Measurements from ENCODE around the gene FBH1. TPM values are rescaled to one million over a fixed set of nuclear protein-coding genes. Genes with fewer than 3 reads are reported as not detected.
A peak's percentile ranks its signal among the peaks of the same experiment; 100 is the strongest.

Gene FBH1
- total RNA-seq, 6 experiments from 2014 or later: 30.8 to 38.6 (median 35.8) TPM

DNA sequence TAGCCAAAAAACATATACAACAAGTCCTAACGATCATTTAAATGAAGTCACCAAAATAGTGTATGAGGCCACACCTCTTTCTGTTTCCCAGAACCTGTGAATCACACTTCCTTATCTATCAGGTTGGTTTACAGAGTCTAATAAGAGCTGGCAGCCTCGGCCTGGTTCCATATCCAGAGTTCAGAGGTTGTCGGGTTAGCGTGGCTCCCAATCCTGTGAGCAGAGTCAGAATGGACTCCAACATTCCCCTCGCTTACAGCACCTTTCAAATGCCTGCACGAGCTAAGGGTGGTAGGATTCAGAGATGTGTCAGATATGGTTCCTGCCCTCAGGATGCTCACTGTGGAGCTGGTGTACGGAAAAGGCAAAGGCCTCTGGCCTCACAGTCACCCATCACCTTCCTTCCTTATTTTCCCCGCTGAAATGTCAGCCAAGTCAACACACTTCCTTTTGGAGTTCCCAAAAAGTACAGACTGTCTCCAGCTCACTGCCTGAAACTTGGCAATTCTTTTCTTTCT is 81.3 kb downstream of the FBH1 start:
- ATAC-seq (peak; percentile 70 to 89 (median 84)), DNase-seq (peak; percentile 77 to 88 (median 83))
- TF ChIP-seq, protein P1, sequence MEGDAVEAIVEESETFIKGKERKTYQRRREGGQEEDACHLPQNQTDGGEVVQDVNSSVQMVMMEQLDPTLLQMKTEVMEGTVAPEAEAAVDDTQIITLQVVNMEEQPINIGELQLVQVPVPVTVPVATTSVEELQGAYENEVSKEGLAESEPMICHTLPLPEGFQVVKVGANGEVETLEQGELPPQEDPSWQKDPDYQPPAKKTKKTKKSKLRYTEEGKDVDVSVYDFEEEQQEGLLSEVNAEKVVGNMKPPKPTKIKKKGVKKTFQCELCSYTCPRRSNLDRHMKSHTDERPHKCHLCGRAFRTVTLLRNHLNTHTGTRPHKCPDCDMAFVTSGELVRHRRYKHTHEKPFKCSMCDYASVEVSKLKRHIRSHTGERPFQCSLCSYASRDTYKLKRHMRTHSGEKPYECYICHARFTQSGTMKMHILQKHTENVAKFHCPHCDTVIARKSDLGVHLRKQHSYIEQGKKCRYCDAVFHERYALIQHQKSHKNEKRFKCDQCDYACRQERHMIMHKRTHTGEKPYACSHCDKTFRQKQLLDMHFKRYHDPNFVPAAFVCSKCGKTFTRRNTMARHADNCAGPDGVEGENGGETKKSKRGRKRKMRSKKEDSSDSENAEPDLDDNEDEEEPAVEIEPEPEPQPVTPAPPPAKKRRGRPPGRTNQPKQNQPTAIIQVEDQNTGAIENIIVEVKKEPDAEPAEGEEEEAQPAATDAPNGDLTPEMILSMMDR (IDR thresholded peaks at IDR 0.05): no peak
- TF ChIP-seq POLR2A (IDR thresholded peaks at IDR 0.05): peak; percentile 65
- H3K9me3 ChIP-seq: no peaks in the 10 kb centered on the region
- peak overlapping the region in 1 of 3 donors; percentile 22 for H3K4me3 ChIP-seq
- no peaks in the 10 kb centered on the region for H3K36me3 ChIP-seq
- H3K27me3 ChIP-seq: no peaks in the 10 kb centered on the region
- peak overlapping the region; percentile 38 to 71 (median 51) for H3K27ac ChIP-seq
- H3K4me1 ChIP-seq: peaks cover 0 to 45% (median 21%) of the 10 kb centered on the region in 4 donors
- 5% methylated on average over 5 of the region's 8 CpGs for WGBS (ENCODE audit: insufficient coverage, low coverage, low lambda C conversion rate, missing lambda C conversion rate)
- intact Hi-C loops (cut with DNase I): no loop called here

DNA sequence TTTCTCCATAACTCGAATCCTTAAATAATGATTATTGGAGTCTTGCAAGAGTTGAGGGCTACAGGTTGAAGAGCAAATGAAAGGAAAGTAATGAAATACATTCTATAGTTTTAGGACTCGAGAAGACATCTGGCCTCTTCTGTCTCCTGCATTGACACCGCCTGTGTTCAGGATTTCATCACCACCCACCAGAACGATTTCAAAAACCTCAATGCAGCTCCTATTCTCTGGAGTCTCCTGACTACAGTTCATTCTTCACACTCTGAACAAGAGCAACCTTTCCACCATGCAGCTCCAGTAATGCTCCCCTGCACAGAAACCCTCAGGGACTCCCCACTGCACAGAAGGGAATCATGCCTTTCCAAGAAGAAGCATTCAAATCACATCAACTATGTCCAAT is 81.8 kb downstream of the FBH1 start:
- H3K4me1 ChIP-seq: peaks cover 0 to 45% (median 21%) of the 10 kb centered on the region in 4 donors
- H3K36me3 ChIP-seq: no peaks in the 10 kb centered on the region
- ATAC-seq (peak; percentile 1 to 22 (median 7)), DNase-seq (peak in 1 of 3 donors; percentile 37)
- H3K9me3 ChIP-seq: no peaks in the 10 kb centered on the region
- intact Hi-C loops (cut with DNase I): no loop called here
- TF ChIP-seq, protein P1 (IDR thresholded peaks at IDR 0.05): no peak
- H3K27ac ChIP-seq: peak overlapping the region; percentile 38 to 71 (median 51)
- 5% methylated on average over 4 of the region's 4 CpGs for WGBS (ENCODE audit: insufficient coverage, low coverage, low lambda C conversion rate, missing lambda C conversion rate)
- H3K27me3 ChIP-seq: no peaks in the 10 kb centered on the region
- peak overlapping the region in 1 of 3 donors; percentile 22 for H3K4me3 ChIP-seq

DNA sequence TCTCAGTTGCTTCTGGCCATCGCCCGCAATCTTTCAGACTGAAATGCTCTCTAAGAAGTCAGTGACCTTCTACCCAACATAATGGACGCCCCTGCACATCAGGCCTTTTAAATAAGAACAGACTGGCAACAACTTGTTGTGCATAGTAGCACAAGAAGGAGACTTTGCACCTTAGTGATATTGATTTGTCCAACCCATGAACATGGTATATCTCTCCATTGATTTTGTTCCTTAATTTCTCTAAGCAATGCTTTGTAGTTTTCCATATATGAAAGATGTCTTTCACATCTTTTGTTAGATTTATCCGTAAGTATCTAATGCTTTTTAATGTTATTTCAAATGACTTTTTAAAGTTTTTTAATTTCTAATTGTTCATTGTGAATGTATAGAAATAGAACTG is 83.0 kb downstream of the FBH1 start:
- TF ChIP-seq POLR2A (IDR thresholded peaks at IDR 0.05): no peak
- TF ChIP-seq, protein P1 (IDR thresholded peaks at IDR 0.05): no peak
- H3K4me1 ChIP-seq: peaks cover 0 to 45% (median 21%) of the 10 kb centered on the region in 4 donors

DNA sequence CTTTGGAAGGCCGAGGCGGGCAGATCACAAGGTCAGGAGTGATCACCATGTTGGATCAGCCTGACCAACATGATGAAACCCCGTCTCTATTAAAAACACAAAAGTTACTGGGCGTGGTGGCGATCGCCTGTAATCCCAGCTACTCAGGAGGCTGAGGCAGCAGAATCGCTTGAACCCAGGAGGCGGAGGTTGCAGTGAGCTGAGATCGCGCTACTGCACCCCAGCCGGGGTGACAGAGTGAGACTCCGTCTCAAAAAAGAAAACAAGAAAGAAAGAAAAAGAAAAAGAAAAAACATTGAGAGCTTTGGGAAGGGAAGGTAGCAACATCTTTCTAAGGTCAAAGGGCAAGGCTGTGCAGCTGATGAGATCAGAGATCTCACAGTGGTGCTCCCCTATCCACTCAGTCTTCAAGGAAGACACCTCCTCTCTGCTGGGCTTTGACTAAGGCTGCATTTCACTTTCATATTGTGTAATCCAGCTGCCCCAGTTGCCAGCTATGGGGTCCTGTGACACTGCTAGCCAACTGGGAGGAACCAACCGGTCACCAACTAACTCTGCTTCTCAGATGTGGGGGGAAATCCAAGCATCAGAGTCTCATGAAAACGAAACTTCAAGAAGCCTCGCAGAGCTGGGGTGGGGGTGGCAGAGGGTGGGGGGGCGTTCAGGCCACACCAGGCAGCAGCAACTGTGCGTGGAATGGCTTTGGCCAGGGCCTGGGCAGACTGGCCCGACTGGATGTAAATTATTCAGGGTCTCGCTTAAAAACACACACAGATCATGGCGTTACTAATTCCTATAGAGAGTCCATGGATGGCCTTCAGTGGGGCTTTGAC is 85.8 kb downstream of the FBH1 start:
- DNase-seq: peak in 1 of 3 donors; percentile 13
- no peaks in the 10 kb centered on the region for H3K36me3 ChIP-seq
- WGBS (ENCODE audit: insufficient coverage, low coverage, low lambda C conversion rate, missing lambda C conversion rate): 58% methylated on average over 16 of the region's 20 CpGs
- no peaks in the 10 kb centered on the region for H3K27me3 ChIP-seq
- H3K27ac ChIP-seq: peak overlapping the region; percentile 93 to 98 (median 98)
- ATAC-seq: peak; percentile 1 to 28 (median 5)
- peak overlapping the region; percentile 72 to 99 (median 83) for H3K4me3 ChIP-seq
- TF ChIP-seq POLR2A (IDR thresholded peaks at IDR 0.05): no peak
- TF ChIP-seq, protein P1 (IDR thresholded peaks at IDR 0.05): no peak
- no peaks in the 10 kb centered on the region for H3K9me3 ChIP-seq
- peaks cover 0 to 37% (median 14%) of the 10 kb centered on the region in 4 donors for H3K4me1 ChIP-seq
- intact Hi-C loops (cut with DNase I): no loop called here

More for the DNA sequence above, 83.0 kb downstream of the FBH1 start:
- Histone ChIP-seq H3K4me3 (no peak overlapping the region), H3K36me3 (no peaks in the 10 kb centered on the region), H3K9me3 (no peaks in the 10 kb centered on the region), H3K27me3 (no peaks in the 10 kb centered on the region), H3K27ac (no peak overlapping the region)
- DNase-seq (no peak), ATAC-seq (no peak)
- intact Hi-C loops (cut with DNase I): no loop called here
- 88% methylated on average over 4 of the region's 4 CpGs for WGBS (ENCODE audit: insufficient coverage, low coverage, low lambda C conversion rate, missing lambda C conversion rate)

All from right lobe of liver (tissue), 6 donors.